Measurements from ENCODE around the gene IRF4. TPM values are rescaled to one million over a fixed set of nuclear protein-coding genes. Genes with fewer than 3 reads are reported as not detected.
A peak's percentile ranks its signal among the peaks of the same experiment; 100 is the strongest.

IRF4 gene
- total RNA-seq, 1 experiment from 2014 or later: 0.72 TPM

DNA sequence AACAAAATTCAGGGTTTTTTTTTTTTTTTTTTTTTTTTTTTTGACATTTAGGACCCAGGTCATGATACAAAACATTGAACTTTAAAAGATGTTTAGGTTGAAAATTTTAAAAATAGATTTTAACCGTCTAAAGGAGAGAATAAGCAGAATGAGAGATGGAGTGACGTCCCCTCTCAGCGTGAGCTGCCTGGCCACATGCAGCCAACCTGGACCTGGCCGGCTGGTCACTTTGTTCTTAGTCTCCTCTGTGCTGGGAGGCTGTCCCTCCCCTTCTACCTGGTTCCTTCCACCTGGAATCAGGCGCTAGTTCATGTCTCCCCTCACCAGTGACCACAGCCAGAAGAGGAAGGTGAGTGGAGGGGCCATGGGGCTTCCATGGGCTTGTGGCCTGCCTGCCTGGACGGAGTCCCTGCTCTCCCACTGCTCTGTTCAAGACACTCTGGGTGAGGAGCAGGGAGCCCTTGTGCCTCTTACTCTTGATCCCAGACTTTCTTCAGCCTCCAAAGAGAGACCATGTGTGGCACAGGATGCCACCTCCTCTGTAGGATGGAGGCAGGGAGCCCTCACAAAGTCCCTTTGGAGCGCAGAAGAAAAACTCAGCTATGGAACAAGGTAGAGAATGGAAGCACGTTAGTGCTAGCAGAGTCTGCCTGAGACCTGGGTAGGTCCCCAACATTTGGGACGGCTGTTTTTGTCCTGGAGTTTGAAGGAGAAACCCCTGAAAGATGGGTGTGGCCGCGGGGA, 31.7 kb downstream of the IRF4 start:
- peaks cover 3% of the 10 kb centered on the region; the same call in 1 of the 2 replicates for H3K4me1 ChIP-seq (ENCODE audit: control insufficient read depth, insufficient read depth, low read length)
- TF ChIP-seq SIN3A (IDR thresholded peaks at IDR 0.05; ENCODE audit: borderline replicate concordance, insufficient read depth, low read depth, low read length) (no peak), TCF7L2 (IDR thresholded peaks at IDR 0.05; ENCODE audit: low read depth, low read length) (no peak), POLR2AphosphoS5 (IDR thresholded peaks at IDR 0.05; ENCODE audit: low read depth, low read length) (no peak), REST (IDR thresholded peaks at IDR 0.05; ENCODE audit: insufficient read depth in 1 of 2, low read depth in 2 of 2, low read length in 1 of 2) (no peak)
- TF ChIP-seq, protein P1, sequence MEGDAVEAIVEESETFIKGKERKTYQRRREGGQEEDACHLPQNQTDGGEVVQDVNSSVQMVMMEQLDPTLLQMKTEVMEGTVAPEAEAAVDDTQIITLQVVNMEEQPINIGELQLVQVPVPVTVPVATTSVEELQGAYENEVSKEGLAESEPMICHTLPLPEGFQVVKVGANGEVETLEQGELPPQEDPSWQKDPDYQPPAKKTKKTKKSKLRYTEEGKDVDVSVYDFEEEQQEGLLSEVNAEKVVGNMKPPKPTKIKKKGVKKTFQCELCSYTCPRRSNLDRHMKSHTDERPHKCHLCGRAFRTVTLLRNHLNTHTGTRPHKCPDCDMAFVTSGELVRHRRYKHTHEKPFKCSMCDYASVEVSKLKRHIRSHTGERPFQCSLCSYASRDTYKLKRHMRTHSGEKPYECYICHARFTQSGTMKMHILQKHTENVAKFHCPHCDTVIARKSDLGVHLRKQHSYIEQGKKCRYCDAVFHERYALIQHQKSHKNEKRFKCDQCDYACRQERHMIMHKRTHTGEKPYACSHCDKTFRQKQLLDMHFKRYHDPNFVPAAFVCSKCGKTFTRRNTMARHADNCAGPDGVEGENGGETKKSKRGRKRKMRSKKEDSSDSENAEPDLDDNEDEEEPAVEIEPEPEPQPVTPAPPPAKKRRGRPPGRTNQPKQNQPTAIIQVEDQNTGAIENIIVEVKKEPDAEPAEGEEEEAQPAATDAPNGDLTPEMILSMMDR (IDR thresholded peaks at IDR 0.05): no peak
- no TSS peak for BruUV-seq (replicated peaks)
- in situ Hi-C loops (cut with HindIII; ENCODE audit: low pct_unique_long_range_greater_than_20kb, low sequenced_read_pairs) (no loop called here), intact Hi-C loops (cut with micrococcal nuclease; ENCODE audit: unreplicated experiment) (no loop called here)
- H3K9me3 ChIP-seq (ENCODE audit: control insufficient read depth, insufficient read depth, low read depth, low read length): no peaks in the 10 kb centered on the region; the same call in 1 of the 2 replicates
- no peaks in the 10 kb centered on the region for H3K36me3 ChIP-seq (ENCODE audit: control insufficient read depth, insufficient read depth, low read length)
- ChIA-PET CTCF (no interaction called here), POLR2A (interaction anchor here (0.7 kb wide), 1 partner anchor 54 kb away, joined by 10 read pairs; no protein-coding TSS in a partner anchor)
- H3K27me3 ChIP-seq (ENCODE audit: control insufficient read depth, insufficient read depth, low read length): no peaks in the 10 kb centered on the region
- ATAC-seq (peak; percentile 15; the same call in 1 of the 2 replicates), DNase-seq (ENCODE audit: low read depth, low spot score) (no peak)
- peak overlapping the region; percentile 59; the same call in 1 of the 2 replicates for H3K27ac ChIP-seq (ENCODE audit: low read length)
- H3K4me3 ChIP-seq (ENCODE audit: low read depth in 2 of 2, low read length in 2 of 2): no peak overlapping the region

DNA sequence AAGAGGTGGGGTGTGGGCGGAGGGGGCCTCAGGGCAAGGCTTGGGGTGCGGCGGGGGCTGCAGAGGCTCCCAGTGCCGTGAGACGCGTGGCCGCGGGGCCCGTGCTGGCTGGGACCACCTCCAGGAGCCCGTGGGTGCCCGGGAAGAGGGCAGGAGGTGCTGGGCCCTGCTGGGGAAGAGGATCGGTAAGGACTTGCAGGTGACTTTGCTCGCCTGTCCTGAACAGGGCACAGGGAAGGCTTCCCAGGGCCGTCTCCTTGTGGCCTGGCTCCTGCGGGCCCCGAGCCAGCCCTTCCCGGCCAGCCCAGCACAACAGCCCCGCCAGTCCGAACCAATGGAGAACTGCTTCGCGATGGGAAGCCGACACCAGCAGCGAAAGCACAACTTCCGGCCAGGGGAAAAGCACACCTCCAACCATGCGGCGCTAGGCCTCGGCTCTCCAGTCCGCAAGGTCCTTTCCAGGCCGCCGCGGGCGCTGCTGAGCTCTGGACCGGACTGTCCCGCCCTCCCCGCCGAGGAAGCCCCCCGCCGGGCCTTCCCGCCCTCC, 32.3 kb downstream of the IRF4 start:
- ChIA-PET CTCF (no interaction called here), POLR2A (no interaction called here)
- no TSS peak for BruUV-seq (replicated peaks)
- intact Hi-C loops (cut with micrococcal nuclease; ENCODE audit: unreplicated experiment) (loop anchor here (2.0 kb wide), 1 partner anchor 37 kb away; no protein-coding TSS in a partner anchor), in situ Hi-C loops (cut with HindIII; ENCODE audit: low pct_unique_long_range_greater_than_20kb, low sequenced_read_pairs) (no loop called here)
- H3K4me3 ChIP-seq (ENCODE audit: low read depth in 2 of 2, low read length in 2 of 2): no peak overlapping the region
- no peaks in the 10 kb centered on the region for H3K36me3 ChIP-seq (ENCODE audit: control insufficient read depth, insufficient read depth, low read length)
- H3K9me3 ChIP-seq (ENCODE audit: control insufficient read depth, insufficient read depth, low read depth, low read length): no peaks in the 10 kb centered on the region; the same call in 1 of the 2 replicates
- H3K27ac ChIP-seq (ENCODE audit: low read length): no peak overlapping the region
- H3K4me1 ChIP-seq (ENCODE audit: control insufficient read depth, insufficient read depth, low read length): peaks cover 3% of the 10 kb centered on the region; the same call in 1 of the 2 replicates
- no peak for TF ChIP-seq TCF7L2 (IDR thresholded peaks at IDR 0.05; ENCODE audit: low read depth, low read length)
- TF ChIP-seq, protein P1 (IDR thresholded peaks at IDR 0.05): no peak
- TF ChIP-seq REST (IDR thresholded peaks at IDR 0.05; ENCODE audit: insufficient read depth in 1 of 2, low read depth in 2 of 2, low read length in 1 of 2): no peak
- no peak for TF ChIP-seq POLR2AphosphoS5 (IDR thresholded peaks at IDR 0.05; ENCODE audit: low read depth, low read length)
- TF ChIP-seq SIN3A (IDR thresholded peaks at IDR 0.05; ENCODE audit: borderline replicate concordance, insufficient read depth, low read depth, low read length): no peak
- no peaks in the 10 kb centered on the region for H3K27me3 ChIP-seq (ENCODE audit: control insufficient read depth, insufficient read depth, low read length)
- DNase-seq (ENCODE audit: low read depth, low spot score): no peak
- ATAC-seq: no peak

Measured in Panc1 (cell line).